Left colon (tissue), 2 donors: ENCODE results near the gene KCNAB2. TPM values are rescaled to one million over a fixed set of nuclear protein-coding genes. Genes with fewer than 3 reads are reported as not detected.

Experiments used
- ATAC-seq: fragments of 200-7000 bp; cut with Tn5 transposase; one replicate; pipeline ENCODE4 v1.9.1; 2020; ENCODE audit warnings: mild to moderate bottlenecking, moderate library complexity
- DNase-seq, 2 donors: peaks; one replicate each; pipeline ENCODE4 v3.0.0-alpha.2; 2020
- intact Hi-C, 2 donors: fragments of 100-400 bp; cut with DNase I in 1 of 2; cut with micrococcal nuclease in 1 of 2; formaldehyde crosslinking; loops; one replicate each; pipeline versions ENCODE4 v1.11.2 to v1.14.0; 2022; cut with DNase I, micrococcal nuclease
- total RNA-seq, 2 donors: library from RNA; stranded (reverse); fragmentation: NEBNext Ultra II Directional; extraction: Animal tissue kit (Norgen Biotek cat#: 25700); gene quantifications; one replicate each; pipeline ENCODE4 v1.2.1, GENCODE V29; 2021
- donor health status: DM: no; HTN: no; CAD: no.
- donor health status: DM: yes; HTN: yes; CAD: no.

Gene KCNAB2
- total RNA-seq, 2 donors from 2014 or later = 4.2 to 7.5 TPM

DNA sequence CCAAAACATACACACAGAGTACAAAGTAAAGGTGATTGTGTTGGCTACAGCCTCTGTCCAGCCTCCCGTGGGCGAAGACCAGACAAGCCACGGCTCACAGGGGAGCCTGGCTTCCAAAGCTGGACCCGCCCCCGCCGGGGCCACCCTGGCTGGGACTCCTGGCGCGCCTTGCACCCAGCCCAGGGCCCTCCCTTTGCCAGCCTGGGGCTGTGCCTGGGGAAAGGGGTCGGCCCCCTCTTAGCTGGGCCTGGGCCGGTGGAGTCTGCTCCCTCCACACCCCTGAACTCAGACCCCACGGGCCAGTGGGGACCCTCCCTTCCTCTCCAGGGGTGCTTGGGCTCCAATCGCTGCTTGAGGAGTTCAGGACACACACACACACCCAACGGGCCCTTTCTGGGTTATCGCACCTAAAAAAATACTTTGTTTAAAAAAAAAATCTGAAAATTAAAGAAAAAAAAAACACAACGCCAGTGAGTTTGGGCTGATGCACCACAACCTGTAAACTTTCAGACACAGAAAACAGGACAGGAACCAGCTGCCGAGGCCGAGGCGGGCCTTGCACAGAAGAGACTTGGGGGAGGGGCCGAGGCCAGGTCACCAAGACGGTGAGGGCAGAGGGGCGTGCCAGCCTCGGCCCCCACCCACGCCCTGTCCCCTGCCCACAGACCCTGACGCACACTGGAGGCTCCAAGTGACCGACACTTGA, 56.3 kb downstream of the KCNAB2 start:
- no peak for DNase-seq
- ATAC-seq = no peak
- intact Hi-C loops = no loop called here

DNA sequence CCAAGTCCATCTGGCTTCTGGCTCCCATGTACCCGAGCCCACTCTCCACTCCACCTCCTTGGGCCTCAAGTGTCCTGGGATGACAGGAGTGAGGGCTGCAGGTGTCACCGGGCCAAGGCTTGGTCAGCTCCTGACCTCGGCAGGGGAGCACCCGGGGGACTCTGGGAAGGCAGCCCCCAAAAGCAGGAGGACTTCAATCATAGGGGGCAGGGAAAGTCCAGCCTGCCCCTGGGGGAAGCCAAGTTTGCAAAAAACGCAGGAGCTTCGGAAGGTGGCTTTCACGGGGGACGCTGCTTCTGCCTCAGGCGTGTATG, 56.8 kb downstream of the KCNAB2 start:
- DNase-seq (no peak), ATAC-seq (no peak)
- intact Hi-C loops = no loop called here

DNA sequence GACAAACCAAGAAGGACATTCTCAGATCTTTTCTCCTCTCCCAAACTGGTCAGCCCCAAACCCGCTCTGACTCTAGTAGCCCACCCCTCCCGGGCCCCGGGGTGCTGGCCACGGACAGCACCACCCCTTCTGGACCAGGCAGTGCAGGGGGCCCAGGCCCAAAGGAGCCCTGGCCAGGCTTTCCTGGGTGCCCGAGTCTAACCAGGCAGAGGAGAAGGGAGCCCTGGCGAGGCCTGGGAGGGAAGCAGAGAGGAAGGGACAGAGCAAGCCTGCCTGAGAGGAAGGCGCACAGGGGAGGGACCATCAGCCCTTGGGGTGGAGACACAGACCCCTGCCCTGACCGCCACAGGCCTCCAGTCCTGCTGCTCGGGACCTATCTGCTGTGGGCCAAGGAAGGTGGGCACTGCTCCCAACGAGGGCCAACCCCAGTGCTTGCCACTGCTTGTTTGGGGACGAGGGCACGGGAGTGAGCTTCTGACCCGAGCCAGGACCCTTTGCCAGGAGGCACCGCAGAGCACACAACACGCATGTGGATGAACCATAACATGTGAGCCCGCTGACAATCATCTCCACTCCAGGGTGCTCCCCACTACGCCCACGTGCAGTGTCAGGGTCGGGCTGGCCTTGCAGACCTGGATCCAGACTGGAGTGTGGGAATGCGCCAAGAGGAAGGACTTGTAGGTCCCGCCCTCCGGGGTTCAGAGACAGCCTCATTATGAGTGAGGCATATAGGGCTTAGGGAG, 57.6 kb downstream of the KCNAB2 start:
- no peak for ATAC-seq
- no peak for DNase-seq

DNA sequence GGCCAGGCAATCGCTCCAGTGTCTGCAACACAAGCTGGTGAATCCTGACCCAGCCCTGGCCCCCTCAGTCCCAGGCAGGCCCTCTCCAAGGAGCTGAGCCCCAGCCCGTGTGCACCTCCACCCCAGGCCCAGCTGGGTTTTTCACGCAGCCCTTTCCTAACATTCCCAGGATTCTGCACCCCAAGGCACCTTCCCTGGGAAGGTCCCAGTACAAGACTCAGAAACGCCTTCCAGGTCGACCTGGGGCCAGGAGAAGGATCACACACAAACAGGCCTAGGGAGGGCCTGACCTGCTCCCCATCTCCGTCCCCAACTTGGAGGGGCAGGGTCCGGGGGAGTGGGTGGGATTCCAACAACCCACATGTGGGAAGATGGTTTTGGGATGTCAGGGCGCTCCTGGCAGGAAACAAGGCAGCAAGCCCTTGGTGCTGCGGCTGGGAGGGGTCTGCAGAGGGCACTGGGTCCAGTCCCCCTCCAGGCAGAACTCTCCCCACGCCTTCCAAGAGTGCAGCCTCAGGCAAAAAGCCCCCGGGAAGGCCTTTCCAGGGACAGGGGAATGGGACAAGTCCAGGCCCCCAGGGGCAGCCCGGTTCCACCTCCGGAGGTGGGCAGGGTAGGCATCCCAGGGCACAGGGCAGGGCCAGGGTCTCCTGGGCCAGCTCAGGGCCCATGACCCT, 58.3 kb downstream of the KCNAB2 start:
- ATAC-seq = no peak
- DNase-seq = no peak
- intact Hi-C loops = no loop called here

More for the DNA sequence above, 57.6 kb downstream of the KCNAB2 start:
- intact Hi-C loops = no loop called here

DNA sequence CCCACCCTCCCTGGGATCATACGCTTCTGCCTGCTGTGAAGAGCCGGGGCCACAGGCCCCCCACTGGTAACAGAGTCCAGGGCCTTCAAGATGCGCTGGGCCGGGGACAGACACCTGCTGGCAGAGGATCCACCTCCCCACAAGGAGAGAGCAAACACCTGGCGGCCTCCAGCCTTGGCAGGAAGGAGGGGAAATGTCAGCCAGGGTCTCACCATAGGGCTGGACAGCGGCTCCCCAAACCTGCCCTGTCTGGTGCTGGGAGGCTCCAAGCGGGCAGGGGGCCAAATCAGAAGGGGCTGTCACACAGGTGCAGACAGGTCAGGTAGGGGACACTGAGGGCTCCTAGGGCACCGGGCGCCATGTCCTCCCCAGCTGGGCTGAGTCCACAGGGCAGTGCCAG, 58.9 kb downstream of the KCNAB2 start:
- DNase-seq = no peak
- intact Hi-C loops = no loop called here
- ATAC-seq = no peak

DNA sequence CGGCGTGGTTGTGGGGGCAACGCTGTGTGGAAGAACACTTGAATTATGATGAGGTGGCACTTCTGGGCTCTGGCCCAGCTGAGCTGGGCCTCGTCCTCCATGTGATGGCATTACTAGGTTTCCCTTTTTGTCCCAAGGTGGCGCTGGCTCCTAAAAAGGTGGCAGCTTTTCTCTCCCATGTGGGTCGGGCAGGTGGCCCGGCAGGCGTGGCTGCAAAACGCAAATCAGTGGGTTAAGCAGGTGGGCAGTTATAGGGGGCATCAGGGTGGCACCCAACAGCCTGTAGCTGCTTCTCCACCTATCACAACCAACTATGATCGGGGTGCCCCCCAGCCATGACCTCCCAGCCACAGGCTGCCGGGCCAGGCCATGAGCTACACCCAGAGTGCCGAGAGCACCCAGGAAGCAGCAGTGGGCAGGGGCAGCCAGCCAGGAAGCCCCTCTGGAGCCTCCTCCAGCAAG, 59.6 kb downstream of the KCNAB2 start:
- no peak for DNase-seq
- no peak for ATAC-seq
- intact Hi-C loops = no loop called here

DNA sequence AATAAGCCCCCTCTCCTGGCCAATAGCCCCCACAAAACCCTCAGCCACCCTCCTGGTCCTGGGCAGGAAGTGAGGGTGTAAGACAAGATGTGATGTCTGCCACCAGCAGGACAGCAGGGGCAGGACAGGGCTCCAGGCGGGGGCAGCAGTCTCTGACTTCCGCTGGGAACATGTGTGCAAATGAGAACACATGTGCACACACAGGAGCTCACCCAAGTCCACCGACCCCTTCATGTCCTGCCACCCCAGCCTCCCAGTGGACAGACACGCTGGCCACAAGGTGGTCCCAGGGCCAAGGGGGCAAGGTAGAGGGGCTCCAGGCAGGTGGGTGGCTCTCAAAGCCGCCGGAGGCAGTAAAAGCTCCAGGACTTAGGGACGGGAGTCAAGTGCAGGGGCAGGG, 60.1 kb downstream of the KCNAB2 start:
- intact Hi-C loops = no loop called here
- DNase-seq (no peak), ATAC-seq (no peak)

DNA sequence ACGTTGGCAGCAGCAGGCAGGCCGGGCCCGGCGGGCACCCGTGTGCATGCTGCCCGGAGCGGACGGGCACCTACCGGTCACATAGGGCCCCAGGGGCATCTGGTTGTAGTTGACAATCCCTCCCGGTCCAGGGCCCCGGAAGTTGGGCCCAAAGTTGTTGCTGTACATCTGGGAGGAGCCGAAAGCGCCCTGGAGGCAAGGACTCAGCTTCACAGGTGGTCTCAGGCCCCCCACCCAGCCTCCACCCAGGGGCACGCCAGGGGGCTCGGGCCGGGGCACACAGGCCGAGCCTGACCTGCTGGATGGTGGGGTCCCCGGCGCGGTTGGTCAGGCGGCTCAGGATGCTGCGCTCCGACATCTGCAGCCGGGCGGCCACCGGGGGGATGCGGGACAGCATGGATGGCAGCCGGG, 60.6 kb downstream of the KCNAB2 start:
- DNase-seq = no peak
- ATAC-seq = no peak
- intact Hi-C loops = no loop called here

DNA sequence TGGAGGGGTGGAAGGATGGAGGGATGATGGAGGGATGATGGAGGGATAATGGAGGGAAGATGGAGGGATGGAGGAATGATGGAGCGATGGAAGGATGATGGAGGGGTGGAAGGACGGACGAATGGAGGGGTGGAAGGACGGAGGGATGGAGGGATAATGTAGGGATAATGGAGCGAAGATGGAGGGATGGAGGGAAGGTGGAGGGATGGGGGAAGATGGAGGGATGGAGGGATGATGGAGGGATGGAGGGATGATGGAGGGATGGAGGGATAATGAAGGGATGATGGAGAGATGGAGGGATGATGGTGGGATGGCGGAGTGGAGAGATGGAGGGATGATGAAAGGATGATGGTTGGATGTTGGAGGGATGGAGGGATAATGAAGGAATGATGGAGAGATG, 61.3 kb downstream of the KCNAB2 start:
- no peak for ATAC-seq
- intact Hi-C loops = no loop called here
- no peak for DNase-seq

DNA sequence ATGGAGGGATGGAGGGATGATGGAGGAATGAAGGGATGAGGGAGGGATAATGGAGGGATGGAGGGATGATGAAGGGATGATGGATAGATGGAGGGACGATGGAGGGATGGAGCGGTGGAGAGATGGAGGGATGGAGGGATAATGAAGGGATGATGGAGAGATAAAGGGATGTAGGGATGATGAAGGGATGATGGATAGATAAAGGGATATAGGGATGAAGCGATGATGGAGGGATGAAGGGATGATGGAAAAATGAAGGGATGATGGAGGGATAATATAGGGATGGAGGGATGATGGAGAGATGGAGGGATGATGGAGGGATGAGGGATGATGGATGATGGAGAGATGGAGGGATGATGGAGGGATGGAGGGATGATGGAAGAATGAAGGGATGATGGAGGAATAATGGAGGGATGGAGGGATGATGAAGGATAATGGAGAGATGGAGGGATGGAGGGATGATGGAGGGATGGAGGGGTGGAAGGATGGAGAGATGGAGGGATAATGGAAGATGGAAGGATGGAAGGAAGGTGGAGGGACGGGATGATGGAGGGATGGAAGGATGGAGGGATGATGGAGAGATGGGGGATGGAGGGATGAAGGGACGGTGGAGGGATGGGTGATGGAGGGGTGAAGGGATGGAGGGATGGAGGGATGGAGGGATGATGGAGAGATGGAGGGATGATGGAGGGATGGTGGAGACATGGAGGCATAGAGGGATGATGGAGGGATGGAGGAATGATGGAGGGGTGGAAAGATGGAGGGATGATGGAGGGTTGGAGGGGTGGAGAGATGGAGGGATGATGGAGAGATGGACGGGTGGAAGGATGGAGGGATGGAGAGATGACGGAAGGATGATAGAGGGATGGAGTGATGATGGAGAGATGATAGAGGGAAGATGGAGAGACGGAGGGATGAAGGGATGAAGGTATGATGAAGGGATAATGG, 62.0 kb downstream of the KCNAB2 start:
- intact Hi-C loops = no loop called here
- no peak for ATAC-seq
- no peak for DNase-seq

DNA sequence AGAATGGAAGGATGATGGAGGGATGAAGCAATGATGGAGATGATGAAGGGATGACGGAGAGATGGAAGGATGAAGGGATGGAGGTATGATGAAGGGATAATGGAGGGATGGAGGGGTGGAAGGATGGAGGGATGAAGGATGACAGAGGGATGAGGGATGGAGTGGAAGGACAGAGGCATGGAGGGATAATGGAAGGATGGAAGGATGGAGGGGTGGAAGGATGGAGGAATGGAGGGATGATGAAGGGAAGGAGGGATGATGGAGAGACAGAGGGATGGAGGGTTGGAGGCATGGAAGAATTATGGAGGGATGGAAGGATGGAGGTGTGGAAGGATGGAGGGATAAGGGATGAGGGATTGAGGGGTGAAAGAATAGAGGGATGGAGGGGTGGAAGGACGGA, 62.8 kb downstream of the KCNAB2 start:
- DNase-seq (no peak), ATAC-seq (no peak)
- intact Hi-C loops = no loop called here

DNA sequence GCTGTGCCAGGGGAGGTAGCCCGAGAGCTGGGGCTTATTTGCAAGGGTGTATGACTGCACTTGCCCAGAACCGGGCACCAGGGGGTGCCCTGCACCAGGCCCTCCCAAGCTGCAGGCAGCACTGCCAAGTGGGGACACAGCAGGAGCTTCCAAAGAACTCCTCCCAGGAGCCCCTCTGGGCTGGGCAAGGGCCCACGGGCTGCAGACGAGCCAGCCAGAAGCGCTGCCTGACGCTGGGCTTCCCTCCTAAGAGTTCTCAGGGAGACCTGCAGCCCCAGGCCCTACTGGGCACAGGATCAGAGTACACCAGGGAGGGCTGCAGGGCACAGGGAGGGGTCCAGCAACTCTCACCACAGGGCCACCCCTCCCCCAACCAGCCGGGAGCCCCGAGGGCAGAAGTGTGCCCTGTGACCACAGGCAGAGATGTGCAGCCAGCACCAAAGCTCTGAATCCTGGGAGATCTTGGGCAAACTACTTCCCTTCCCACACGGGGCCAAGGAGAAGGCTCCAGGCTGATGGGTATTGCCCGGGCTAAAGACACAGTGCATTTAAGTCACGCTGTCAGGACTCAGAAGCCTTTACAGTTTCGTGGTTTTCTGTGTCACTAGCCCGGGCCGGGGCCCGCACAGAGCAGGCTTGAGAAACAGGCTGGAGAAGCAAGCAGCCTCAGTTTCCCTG, 63.4 kb downstream of the KCNAB2 start:
- intact Hi-C loops = no loop called here
- ATAC-seq (peak; percentile 90), DNase-seq (peak in 1 of 2 donors; percentile 45)

DNA sequence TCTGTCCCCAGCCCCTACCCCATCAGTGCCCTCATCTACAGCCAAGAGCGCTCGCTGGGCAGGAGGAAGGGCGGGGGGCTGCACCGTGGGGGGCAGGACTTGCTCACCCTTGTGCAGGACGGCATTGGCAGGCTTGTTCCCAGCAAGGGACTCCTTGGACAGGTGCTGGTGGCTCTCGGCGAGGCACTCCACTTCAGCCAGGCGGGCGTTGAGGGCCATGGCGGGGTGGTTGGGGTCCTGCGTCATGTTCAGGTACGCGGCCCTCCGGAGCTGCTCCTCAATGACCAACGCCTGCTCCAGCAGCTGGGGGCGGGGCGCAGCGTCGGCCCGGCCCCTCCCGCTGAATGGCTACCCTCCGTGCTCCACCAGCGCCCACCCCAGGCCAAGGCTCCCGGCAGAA, 64.0 kb downstream of the KCNAB2 start:
- DNase-seq (no peak), ATAC-seq (no peak)
- intact Hi-C loops = no loop called here

DNA sequence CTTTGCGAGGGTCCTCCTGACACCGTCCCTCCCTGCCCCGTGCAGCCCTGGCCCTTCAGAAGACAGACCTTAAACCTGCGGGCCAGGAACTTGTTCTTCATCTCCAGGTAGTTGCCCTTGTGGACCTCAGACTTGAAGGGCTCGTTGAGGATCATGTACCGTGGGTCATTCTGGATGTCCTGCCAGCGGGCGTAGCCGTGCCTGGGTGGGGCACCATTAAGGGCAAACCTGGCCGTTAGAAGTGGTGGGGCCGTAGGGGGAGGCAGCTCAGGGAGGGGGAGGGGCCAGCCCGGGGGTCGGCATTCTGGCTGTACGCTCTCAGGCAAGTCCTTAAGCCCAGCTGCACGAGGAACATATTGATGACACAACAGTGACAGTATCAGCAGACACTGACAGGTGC, 64.6 kb downstream of the KCNAB2 start:
- intact Hi-C loops = no loop called here
- ATAC-seq = no peak
- DNase-seq = no peak

DNA sequence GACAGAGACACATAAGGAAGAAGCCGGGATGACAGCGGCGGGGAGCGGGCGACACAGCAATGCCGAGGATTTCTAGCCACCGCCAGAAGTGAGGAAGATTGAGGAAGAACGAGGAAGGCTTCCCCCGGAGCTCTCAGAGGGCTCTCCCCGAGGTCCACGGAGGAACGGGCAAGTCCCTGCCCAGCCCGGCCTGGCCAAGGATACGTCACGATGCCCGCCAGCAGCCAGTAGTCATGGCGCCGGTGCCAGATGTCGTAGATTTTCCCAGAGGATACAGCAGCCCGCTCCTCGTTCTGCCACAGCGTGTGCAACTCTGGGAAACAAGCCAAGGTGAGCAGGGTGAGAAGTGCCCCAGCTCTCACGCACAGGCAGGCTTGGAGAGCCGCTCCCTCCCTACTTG, 65.9 kb downstream of the KCNAB2 start:
- ATAC-seq (no peak), DNase-seq (no peak)
- intact Hi-C loops = no loop called here

DNA sequence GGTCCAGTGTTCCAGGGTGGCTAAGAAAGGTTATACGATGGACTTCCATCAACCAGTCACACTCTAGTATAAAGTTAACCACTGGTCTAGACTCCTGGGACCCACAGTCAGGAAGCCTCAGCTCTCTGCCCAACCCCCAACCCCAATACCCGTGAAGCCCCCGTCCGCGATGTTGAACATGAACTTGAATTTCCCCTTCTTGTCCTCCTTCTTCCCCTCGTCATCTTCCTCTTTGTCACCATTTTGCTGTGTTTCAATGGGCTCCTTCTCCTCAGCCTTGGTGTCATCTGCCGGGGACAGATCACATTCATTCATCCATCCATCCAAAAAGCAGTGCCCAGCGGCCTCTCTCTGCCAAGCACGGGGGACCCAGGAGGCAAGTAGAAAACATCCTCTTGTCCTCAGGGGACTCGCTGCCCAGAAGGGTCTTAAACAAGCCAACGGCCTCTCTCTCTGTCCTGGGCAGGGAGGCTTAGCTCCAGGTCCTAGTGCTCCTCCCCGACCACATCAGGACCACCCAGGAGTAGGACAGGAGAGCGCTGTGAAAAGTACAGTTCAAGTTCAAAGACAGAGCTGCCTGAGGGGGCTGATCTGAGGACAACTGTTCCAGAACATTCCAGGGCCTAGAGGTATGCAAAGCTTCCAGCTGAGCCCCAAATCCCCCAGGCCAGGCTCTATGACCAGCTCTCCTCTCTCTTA, 66.5 kb downstream of the KCNAB2 start:
- ATAC-seq (no peak), DNase-seq (no peak)
- intact Hi-C loops = no loop called here

DNA sequence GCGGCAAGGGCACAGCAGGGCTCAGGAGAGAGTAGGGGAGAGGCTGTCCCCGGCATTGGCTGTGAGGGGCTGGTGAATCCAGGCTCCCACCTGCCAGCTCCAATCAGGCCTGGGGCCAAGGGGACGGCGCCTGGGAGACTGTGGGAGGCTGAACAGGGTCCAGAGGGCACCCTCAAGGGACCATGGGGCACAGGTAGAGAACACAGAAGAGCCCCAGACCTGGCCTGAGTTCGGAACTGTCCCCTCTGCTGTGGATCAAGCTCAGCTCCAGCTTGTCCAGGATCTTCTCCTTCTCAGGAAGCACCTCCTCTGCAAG, 67.0 kb downstream of the KCNAB2 start:
- DNase-seq = no peak
- intact Hi-C loops = no loop called here
- ATAC-seq = no peak

DNA sequence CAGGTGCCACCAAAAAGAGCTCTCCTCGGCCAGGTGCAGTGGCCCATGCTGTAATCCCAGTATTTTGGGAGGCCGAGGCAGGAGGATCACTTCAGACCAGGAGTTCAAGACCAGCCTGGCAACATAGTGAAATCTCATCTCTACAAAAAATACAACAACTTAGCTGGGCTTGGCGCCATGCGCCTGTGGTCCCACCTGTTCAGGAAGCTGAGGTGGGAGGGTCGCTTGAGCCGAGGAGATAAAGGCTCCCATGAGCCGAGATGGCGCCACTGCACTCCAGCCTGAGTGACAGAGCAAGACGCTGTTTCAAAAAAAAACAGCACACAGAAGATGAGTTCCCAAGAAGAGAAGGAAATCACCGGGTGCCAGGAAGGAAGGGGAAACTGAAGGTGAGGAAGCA, 67.4 kb downstream of the KCNAB2 start:
- DNase-seq = no peak
- ATAC-seq = no peak
- intact Hi-C loops = no loop called here
